Measurements from ENCODE around the gene PLCB2. TPM values are rescaled to one million over a fixed set of nuclear protein-coding genes. Genes with fewer than 3 reads are reported as not detected.

PLCB2 gene
- total and polyA plus RNA-seq, 7 donors = 0.73 to 4.6 (median 2.0) TPM

DNA sequence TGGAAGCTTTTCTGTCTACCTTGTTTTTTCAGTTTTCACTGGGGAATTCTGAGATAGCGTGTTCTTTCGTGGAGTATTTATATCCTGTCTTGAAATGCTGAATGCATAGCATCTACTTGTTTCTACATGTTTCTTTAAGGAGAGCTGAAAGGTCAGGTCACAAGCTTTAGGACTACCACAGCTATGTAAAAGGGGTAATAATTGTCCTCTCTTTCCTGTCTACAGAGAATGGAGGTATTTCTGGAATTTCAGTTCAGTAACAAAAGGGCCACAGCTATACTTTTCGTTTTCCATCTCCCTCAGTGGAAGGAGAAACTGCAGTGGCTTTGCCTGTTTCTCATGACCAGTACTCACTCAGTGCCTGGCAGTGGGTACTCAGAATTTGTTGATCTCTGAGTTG lies 20.4 kb upstream of the PLCB2 start:
- 76 to 77% (median 76%) methylated on average over 3 of the region's 3 CpGs for WGBS, 3 donors

GRCh38 chr15:40327457-40327856 lies 19.7 kb upstream of the PLCB2 start:
- H3K9me3 ChIP-seq = no peaks in the 10 kb centered on the region
- TF ChIP-seq CTCF (IDR thresholded peaks at IDR 0.05) = no peak
- H3K27me3 ChIP-seq (ENCODE audit: insufficient read depth in 3 of 3, low read length in 2 of 3) = no peaks in the 10 kb centered on the region
- peaks cover 0 to 17% of the 10 kb centered on the region in 2 donors for H3K36me3 ChIP-seq (ENCODE audit: insufficient read depth in 1 of 2, low read depth in 1 of 2)
- peaks cover 49% of the 10 kb centered on the region for H3K4me1 ChIP-seq
- no peak overlapping the region for H3K4me3 ChIP-seq
- no peak overlapping the region for H3K27ac ChIP-seq
- 43 to 58% (median 48%) methylated on average over 6 of the region's 6 CpGs for WGBS, 3 donors
- DNase-seq (no peak), ATAC-seq (no peak)
- intact Hi-C loops (cut with DNase I) = no loop called here

More for the DNA sequence above, 20.4 kb upstream of the PLCB2 start:
- no peaks in the 10 kb centered on the region for H3K9me3 ChIP-seq
- no peak for TF ChIP-seq CTCF (IDR thresholded peaks at IDR 0.05)
- ATAC-seq (no peak), DNase-seq (no peak)
- H3K27me3 ChIP-seq (ENCODE audit: insufficient read depth in 3 of 3, low read length in 2 of 3) = no peaks in the 10 kb centered on the region
- H3K27ac ChIP-seq = no peak overlapping the region
- peaks cover 0 to 17% of the 10 kb centered on the region in 2 donors for H3K36me3 ChIP-seq (ENCODE audit: insufficient read depth in 1 of 2, low read depth in 1 of 2)
- no peak overlapping the region for H3K4me3 ChIP-seq
- peaks cover 57% of the 10 kb centered on the region for H3K4me1 ChIP-seq
- intact Hi-C loops (cut with DNase I) = no loop called here

DNA sequence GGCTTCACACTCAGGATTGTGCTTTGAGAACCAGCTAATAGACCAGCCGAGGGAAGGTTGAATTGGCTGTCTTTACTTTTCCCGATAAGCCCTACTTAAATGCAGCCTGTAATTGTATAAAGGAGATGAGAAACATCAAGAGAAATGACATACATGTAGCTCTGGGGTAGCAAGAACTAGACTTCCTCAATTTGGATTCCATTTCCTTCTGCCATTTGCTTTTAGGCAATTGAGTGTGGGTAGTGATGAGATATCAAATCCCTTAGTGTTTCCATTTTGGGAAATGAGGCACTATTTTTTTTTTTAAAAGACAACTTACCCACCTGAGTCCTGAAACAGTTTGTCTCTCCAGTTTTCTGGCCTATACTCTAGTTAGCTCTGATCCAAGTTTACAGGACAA lies 18.0 kb upstream of the PLCB2 start:
- DNase-seq = no peak
- intact Hi-C loops (cut with DNase I) = no loop called here
- Histone ChIP-seq H3K27me3 (ENCODE audit: insufficient read depth in 3 of 3, low read length in 2 of 3) (no peaks in the 10 kb centered on the region), H3K27ac (peak overlapping the region; percentile 86), H3K9me3 (no peaks in the 10 kb centered on the region), H3K4me3 (peak overlapping the region; percentile 86), H3K36me3 (ENCODE audit: insufficient read depth in 1 of 2, low read depth in 1 of 2) (peaks cover 0 to 17% of the 10 kb centered on the region in 2 donors), H3K4me1 (peaks cover 39% of the 10 kb centered on the region)
- TF ChIP-seq CTCF (IDR thresholded peaks at IDR 0.05) = no peak
- 83 to 89% (median 87%) methylated on average over 2 of the region's 2 CpGs for WGBS, 3 donors
- no peak for ATAC-seq

GRCh38 chr15:40325188-40325587 lies 17.5 kb upstream of the PLCB2 start:
- no peak for ATAC-seq
- Histone ChIP-seq H3K4me3 (peak overlapping the region; percentile 86), H3K9me3 (no peaks in the 10 kb centered on the region), H3K27me3 (ENCODE audit: insufficient read depth in 3 of 3, low read length in 2 of 3) (no peaks in the 10 kb centered on the region), H3K36me3 (ENCODE audit: insufficient read depth in 1 of 2, low read depth in 1 of 2) (peaks cover 0 to 17% of the 10 kb centered on the region in 2 donors), H3K4me1 (peaks cover 34% of the 10 kb centered on the region), H3K27ac (peak overlapping the region; percentile 86)
- no peak for DNase-seq
- intact Hi-C loops (cut with DNase I) = no loop called here
- no peak for TF ChIP-seq CTCF (IDR thresholded peaks at IDR 0.05)
- 54 to 82% (median 59%) methylated on average over 2 of the region's 2 CpGs for WGBS, 3 donors
